Naive thymus-derived CD4-positive, alpha-beta T cell (primary cell): ENCODE data around the gene C19orf73. TPM values are rescaled to one million over a fixed set of nuclear protein-coding genes. Genes with fewer than 3 reads are reported as not detected.

Experiments
- ATAC-seq: fragments of 150-1000 bp; cut with Tn5 transposase; 2 replicates; pipeline ENCODE4 v1.10.0; 2021; ENCODE audit warnings: mild to moderate bottlenecking, moderate library complexity
- CTCF ChIA-PET: fragments of 350-600 bp; sonication (Branson Sonifier 250); formaldehyde crosslinking; loops from one replicate; lab custom pipeline; 2021; ENCODE audit warnings: antibody characterized with exemption; lab: Charles Lee
- POLR2A ChIA-PET: fragments of 350-600 bp; sonication (Branson Sonifier 250); formaldehyde crosslinking; loops from one replicate; lab custom pipeline; 2021; ENCODE audit warnings: antibody characterized with exemption, inconsistent platforms; lab: Charles Lee
- DNase-seq, 9 donors: peaks; one replicate each; pipeline versions ENCODE4 v3.0.0 to v3.0.0-alpha.2; 2020 to 2022; ENCODE audit warnings: mixed read lengths in 1 of 9
- H3K27ac ChIP-seq: one replicate; pipeline ENCODE4 v1.7.0; 2013; ENCODE audit warnings: mild to moderate bottlenecking, low read depth, low read length, moderate library complexity
- H3K27me3 ChIP-seq, 2 donors: one replicate each; pipeline ENCODE4 v1.7.0; 2013; ENCODE audit warnings: low read length in 2 of 2, mild to moderate bottlenecking in 2 of 2, moderate library complexity in 2 of 2; ENCODE audit not compliant: control insufficient read depth in 2 of 2, insufficient read depth in 2 of 2
- H3K36me3 ChIP-seq, 3 experiments: 1 replicate in 2 of 3; 2 replicates in 1 of 3; pipeline ENCODE4 v1.7.0; 2013; ENCODE audit warnings: low read length in 3 of 3, mild to moderate bottlenecking in 3 of 3, moderate library complexity in 1 of 3; ENCODE audit not compliant: insufficient read depth in 3 of 3, control insufficient read depth in 2 of 3
- H3K4me1 ChIP-seq, 2 donors: one replicate each; pipeline ENCODE4 v1.7.0; 2013; ENCODE audit warnings: low read length in 2 of 2, mild to moderate bottlenecking in 2 of 2, moderate library complexity in 1 of 2; ENCODE audit not compliant: control insufficient read depth in 2 of 2, insufficient read depth in 2 of 2
- H3K4me3 ChIP-seq: 2 replicates; pipeline ENCODE4 v1.7.0; 2013; ENCODE audit warnings: mild to moderate bottlenecking, low read length
- H3K9me3 ChIP-seq, 3 experiments: 1 replicate in 2 of 3; 2 replicates in 1 of 3; pipeline ENCODE4 v1.7.0; 2013; ENCODE audit warnings: low read length in 3 of 3; ENCODE audit not compliant: control insufficient read depth in 2 of 3
- H3K27ac Mint-ChIP-seq, 9 donors: one replicate each; pipeline ENCODE4 v1.8.0; 2020 to 2022; ENCODE audit warnings: mixed read lengths in 9 of 9, mild to moderate bottlenecking in 8 of 9, moderate library complexity in 5 of 9, inconsistent platforms in 2 of 9
- H3K27me3 Mint-ChIP-seq, 5 donors: one replicate each; pipeline ENCODE4 v1.8.0; 2021 to 2022; ENCODE audit warnings: mixed read lengths in 5 of 5, mild to moderate bottlenecking in 1 of 5
- H3K36me3 Mint-ChIP-seq, 5 donors: one replicate each; pipeline ENCODE4 v1.8.0; 2020 to 2022; ENCODE audit warnings: mixed read lengths in 5 of 5, mild to moderate bottlenecking in 3 of 5, inconsistent platforms in 1 of 5
- H3K4me1 Mint-ChIP-seq, 7 donors: one replicate each; pipeline ENCODE4 v1.8.0; 2020 to 2022; ENCODE audit warnings: mixed read lengths in 7 of 7, mild to moderate bottlenecking in 3 of 7, inconsistent platforms in 1 of 7
- H3K4me3 Mint-ChIP-seq, 10 donors: one replicate each; pipeline ENCODE4 v1.8.0; 2020 to 2022; ENCODE audit warnings: mild to moderate bottlenecking in 10 of 10, mixed read lengths in 10 of 10, moderate library complexity in 6 of 10, inconsistent platforms in 2 of 10
- H3K9me3 Mint-ChIP-seq, 11 donors: one replicate each; pipeline ENCODE4 v1.8.0; 2020 to 2022; ENCODE audit warnings: mixed read lengths in 11 of 11, mild to moderate bottlenecking in 4 of 11, inconsistent platforms in 1 of 11, moderate library complexity in 1 of 11
- intact Hi-C, 2 donors: fragments of 100-400 bp; cut with micrococcal nuclease; formaldehyde crosslinking; loops; one replicate each; pipeline ENCODE4 v1.15.1; 2023
- polyA plus RNA-seq, 2 donors: library from polyadenylated mRNA; unstranded; fragments of 300-500 nt; fragmentation: Illumina TruSeq; gene quantifications; one replicate each; pipeline ENCODE4 v1.2.3, GENCODE V29; 2021
- total RNA-seq, 6 experiments: library from RNA in 5 of 6; stranded (reverse) in 5 of 6; gene quantifications; 1 replicate in 5 of 6; 2 replicates in 1 of 6; pipeline ENCODE4 v1.2.3 and lab custom pipeline; 2021 to 2026

C19orf73 gene
- total and polyA plus RNA-seq, 7 experiments from 2014 or later = 1.3 to 4.8 (median 2.3) TPM

- CTCF ChIA-PET = interaction anchor here (0.9 kb wide), 2 partner anchors 20 to 35 kb away, joined by 3 read pairs; partner anchors contain the start of gene LIN7B
- no peaks in the 10 kb centered on the region for H3K36me3 ChIP-seq
- DNase-seq = peak in 7 of 9 donors; percentile 39 to 71 (median 42)
- Mint-ChIP-seq H3K9me3 (peaks cover 0 to 2% (median 0%) of the 10 kb centered on the region in 11 donors), H3K27me3 (peaks cover 0 to 4% (median 3%) of the 10 kb centered on the region in 5 donors), H3K27ac (peak overlapping the region in 2 of 9 donors; percentile 24 to 79), H3K36me3 (peaks cover 0 to 4% (median 0%) of the 10 kb centered on the region in 5 donors), H3K4me3 (peak overlapping the region; percentile 64 to 90 (median 76)), H3K4me1 (peaks cover 2 to 21% (median 13%) of the 10 kb centered on the region in 7 donors)
- H3K9me3 ChIP-seq = no peaks in the 10 kb centered on the region
- no peak overlapping the region for H3K27ac ChIP-seq
- peaks cover under 1 to 15% of the 10 kb centered on the region in 2 donors for H3K4me1 ChIP-seq
- POLR2A ChIA-PET = interaction anchor here (0.6 to 1.9 kb wide), 3 partner anchors 19 to 133 kb away, joined by 4 to 6 read pairs (median 5); no protein-coding TSS in a partner anchor
- H3K4me3 ChIP-seq = peak overlapping the region; percentile 35
- ATAC-seq = peak; percentile 82
- intact Hi-C loops = no loop called here
- peaks cover 0 to 3% of the 10 kb centered on the region in 2 donors for H3K27me3 ChIP-seq
Measured at GRCh38 chr19:49133621-49134454, 14.9 kb upstream of the C19orf73 start.

DNA sequence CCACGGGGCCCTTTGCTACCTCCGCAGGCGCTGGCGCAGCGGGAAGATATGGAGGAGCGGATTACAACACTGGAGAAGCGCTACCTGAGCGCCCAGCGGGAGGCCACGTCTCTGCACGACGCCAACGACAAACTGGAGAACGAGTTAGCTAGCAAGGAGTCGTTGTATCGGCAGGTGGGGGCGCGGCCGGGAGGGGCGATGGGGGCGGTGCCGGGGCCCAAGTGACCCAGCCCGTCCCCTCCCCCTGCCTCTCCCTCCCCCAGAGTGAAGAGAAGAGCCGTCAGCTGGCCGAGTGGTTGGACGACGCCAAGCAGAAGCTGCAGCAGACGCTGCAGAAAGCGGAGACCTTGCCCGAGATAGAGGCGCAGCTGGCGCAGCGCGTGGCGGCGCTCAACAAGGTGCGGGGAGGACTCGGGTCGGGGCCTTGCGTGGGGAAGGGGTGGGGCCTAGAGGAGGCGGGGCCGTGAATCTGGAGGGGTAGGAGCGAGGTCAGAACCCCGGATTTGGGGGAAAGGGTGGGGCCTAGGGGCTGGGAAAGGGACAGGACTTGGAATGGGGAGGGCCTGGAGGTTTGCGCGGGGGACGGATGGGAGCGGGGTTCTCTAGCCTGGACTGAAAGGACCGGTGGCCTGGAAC lies 14.1 kb upstream of the C19orf73 start:
- Mint-ChIP-seq H3K27me3 (peaks cover 0 to 4% (median 3%) of the 10 kb centered on the region in 5 donors), H3K36me3 (peaks cover 0 to 4% (median 0%) of the 10 kb centered on the region in 5 donors), H3K9me3 (peaks cover 0 to 4% (median 0%) of the 10 kb centered on the region in 11 donors), H3K4me1 (peaks cover 9 to 28% (median 20%) of the 10 kb centered on the region in 7 donors), H3K4me3 (peak overlapping the region; percentile 64 to 90 (median 76)), H3K27ac (peak overlapping the region in 2 of 9 donors; percentile 24 to 79)
- Histone ChIP-seq H3K27me3 (peaks cover 0 to 3% of the 10 kb centered on the region in 2 donors), H3K4me1 (peaks cover 5 to 19% of the 10 kb centered on the region in 2 donors), H3K4me3 (peak overlapping the region; percentile 35), H3K27ac (no peak overlapping the region), H3K36me3 (no peaks in the 10 kb centered on the region), H3K9me3 (no peaks in the 10 kb centered on the region)
- peak; percentile 55 for ATAC-seq
- POLR2A ChIA-PET = interaction anchor here (0.6 to 1.9 kb wide), 3 partner anchors 18 to 120 kb away, joined by 4 to 5 read pairs (median 4); no protein-coding TSS in a partner anchor
- peak in 5 of 9 donors; percentile 26 to 57 (median 40) for DNase-seq
- intact Hi-C loops = no loop called here
- CTCF ChIA-PET = interaction anchor here (0.9 kb wide), 1 partner anchor 19 kb away, joined by 3 read pairs; the partner anchor contains the start of gene LIN7B

DNA sequence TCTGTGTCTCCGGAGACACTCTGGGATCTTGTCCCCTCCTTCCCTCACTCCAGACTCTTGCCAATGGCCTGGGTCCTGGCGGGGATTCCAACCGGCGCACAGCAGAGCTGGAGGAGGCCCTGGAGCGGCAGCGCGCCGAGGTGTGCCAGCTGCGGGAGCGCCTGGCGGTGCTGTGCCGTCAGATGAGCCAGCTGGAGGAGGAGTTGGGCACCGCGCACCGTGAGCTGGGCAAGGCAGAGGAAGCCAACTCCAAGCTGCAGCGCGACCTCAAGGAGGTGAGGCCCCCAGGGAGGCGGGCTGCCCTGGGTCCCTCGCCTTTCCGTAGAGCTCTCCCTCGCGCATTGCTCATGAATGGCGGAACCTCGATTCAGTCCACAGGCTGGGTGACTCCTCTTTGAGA lies 11.4 kb upstream of the C19orf73 start:
- Histone ChIP-seq H3K36me3 (no peaks in the 10 kb centered on the region), H3K9me3 (no peaks in the 10 kb centered on the region), H3K4me1 (peaks cover 5 to 23% of the 10 kb centered on the region in 2 donors), H3K27ac (no peak overlapping the region), H3K4me3 (no peak overlapping the region), H3K27me3 (no peaks in the 10 kb centered on the region)
- ATAC-seq = no peak
- no peak overlapping the region for H3K4me3 Mint-ChIP-seq
- ChIA-PET POLR2A (interaction anchor here (0.6 to 0.9 kb wide), 2 partner anchors 16 to 25 kb away, joined by 3 read pairs; partner anchors contain the start of gene LIN7B), CTCF (interaction anchor here (1.4 kb wide), 1 partner anchor 32 kb away, joined by 3 read pairs; no protein-coding TSS in a partner anchor)
- H3K4me1 Mint-ChIP-seq = peaks cover 12 to 31% (median 22%) of the 10 kb centered on the region in 7 donors
- H3K27ac Mint-ChIP-seq = peak overlapping the region in 1 of 9 donors; percentile 46
- intact Hi-C loops = no loop called here
- H3K36me3 Mint-ChIP-seq = no peaks in the 10 kb centered on the region
- H3K9me3 Mint-ChIP-seq = peaks cover 0 to 4% (median 0%) of the 10 kb centered on the region in 11 donors
- peaks cover 0 to 3% (median 0%) of the 10 kb centered on the region in 5 donors for H3K27me3 Mint-ChIP-seq
- no peak for DNase-seq

GRCh38 chr19:49129238-49129583 lies 10.3 kb upstream of the C19orf73 start:
- H3K36me3 ChIP-seq = no peaks in the 10 kb centered on the region
- H3K4me3 ChIP-seq = no peak overlapping the region
- H3K9me3 Mint-ChIP-seq = peaks cover 0 to 3% (median 0%) of the 10 kb centered on the region in 11 donors
- H3K27me3 Mint-ChIP-seq = peaks cover 0 to 4% (median 0%) of the 10 kb centered on the region in 5 donors
- H3K36me3 Mint-ChIP-seq = no peaks in the 10 kb centered on the region
- H3K27ac ChIP-seq = no peak overlapping the region
- DNase-seq (no peak), ATAC-seq (no peak)
- no peaks in the 10 kb centered on the region for H3K9me3 ChIP-seq
- peak overlapping the region in 5 of 10 donors; percentile 9 to 94 (median 85) for H3K4me3 Mint-ChIP-seq
- intact Hi-C loops = loop anchor here in 1 of 2 donors (2.0 kb wide), 1 partner anchor 14 kb away; no protein-coding TSS in a partner anchor
- ChIA-PET POLR2A (interaction anchor here (0.6 to 1.7 kb wide), 3 partner anchors 11 to 1415 kb away, joined by 3 to 13 read pairs (median 3); partner anchors contain the start of gene LIN7B), CTCF (no interaction called here)
- H3K27me3 ChIP-seq = no peaks in the 10 kb centered on the region
- peaks cover 5 to 19% of the 10 kb centered on the region in 2 donors for H3K4me1 ChIP-seq
- peaks cover 12 to 27% (median 21%) of the 10 kb centered on the region in 7 donors for H3K4me1 Mint-ChIP-seq
- H3K27ac Mint-ChIP-seq = peak overlapping the region in 2 of 9 donors; percentile 87 to 88

GRCh38 chr19:49128545-49129237 lies 9.7 kb upstream of the C19orf73 start:
- ATAC-seq (no peak), DNase-seq (no peak)
- peaks cover 5 to 14% of the 10 kb centered on the region in 2 donors for H3K4me1 ChIP-seq
- H3K9me3 ChIP-seq = no peaks in the 10 kb centered on the region
- ChIA-PET CTCF (interaction anchor here (0.9 kb wide), 1 partner anchor 111 kb away, joined by 3 read pairs; no protein-coding TSS in a partner anchor), POLR2A (interaction anchor here (0.6 to 1.7 kb wide), 6 partner anchors 9 to 1414 kb away, joined by 3 to 13 read pairs (median 4); partner anchors contain the start of genes LIN7B and PPFIA3)
- Mint-ChIP-seq H3K4me1 (peaks cover 12 to 22% (median 16%) of the 10 kb centered on the region in 7 donors), H3K4me3 (peak overlapping the region; percentile 82 to 98 (median 90)), H3K27ac (peak overlapping the region; percentile 8 to 98 (median 76)), H3K27me3 (peaks cover 0 to 7% (median 0%) of the 10 kb centered on the region in 5 donors), H3K36me3 (no peaks in the 10 kb centered on the region), H3K9me3 (peaks cover 0 to 2% (median 0%) of the 10 kb centered on the region in 11 donors)
- no peaks in the 10 kb centered on the region for H3K36me3 ChIP-seq
- intact Hi-C loops = loop anchor here (1.0 to 2.0 kb wide), 7 partner anchors 9 to 135 kb away; partner anchors contain the start of genes C19orf73 (in 2 of the 2), PPFIA3 (in 2 of the 2), GYS1 (in 1 of the 2) and LIN7B (in 1 of the 2)
- H3K27ac ChIP-seq = no peak overlapping the region
- peak overlapping the region; percentile 71 for H3K4me3 ChIP-seq
- H3K27me3 ChIP-seq = no peaks in the 10 kb centered on the region
